Left forelimb (tissue), 1 donor: ENCODE results near the gene CSMD2.

Source experiments
- DNase-seq: peaks from one replicate; pipeline ENCODE4 v3.0.0-alpha.2; 2018; ENCODE audit warnings: low spot score

CSMD2 gene

GRCh38 chr1:33997127-33998036 lies 167.6 kb downstream of the CSMD2 start:
- DNase-seq: no peak

DNA sequence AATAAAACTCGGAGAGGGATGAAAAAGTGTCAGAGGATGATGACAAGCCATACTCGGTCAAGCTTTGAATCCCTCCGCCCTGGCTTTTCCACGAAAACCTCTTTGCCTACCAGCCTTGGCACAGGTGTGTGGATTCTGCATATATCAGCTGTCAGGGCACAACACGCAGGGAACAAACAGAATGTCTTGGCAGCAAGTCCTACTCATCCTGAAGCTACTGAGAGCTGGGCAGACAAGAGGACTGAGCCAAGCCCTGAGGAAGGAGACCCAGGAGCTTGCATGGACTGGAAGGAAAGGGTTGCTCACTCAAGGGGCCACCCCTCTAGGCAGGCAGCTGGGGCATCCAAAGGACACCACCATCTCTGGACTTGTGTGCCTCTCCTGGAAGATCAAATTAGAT lies 168.7 kb downstream of the CSMD2 start:
- DNase-seq: no peak

- DNase-seq: no peak
These were observed 171.7 kb downstream of the CSMD2 start for GRCh38 chr1:33993301-33993700.

GRCh38 chr1:33990281-33990680 lies 174.7 kb downstream of the CSMD2 start:
- DNase-seq: no peak

GRCh38 chr1:33988161-33988560 lies 176.9 kb downstream of the CSMD2 start:
- no peak for DNase-seq

DNA sequence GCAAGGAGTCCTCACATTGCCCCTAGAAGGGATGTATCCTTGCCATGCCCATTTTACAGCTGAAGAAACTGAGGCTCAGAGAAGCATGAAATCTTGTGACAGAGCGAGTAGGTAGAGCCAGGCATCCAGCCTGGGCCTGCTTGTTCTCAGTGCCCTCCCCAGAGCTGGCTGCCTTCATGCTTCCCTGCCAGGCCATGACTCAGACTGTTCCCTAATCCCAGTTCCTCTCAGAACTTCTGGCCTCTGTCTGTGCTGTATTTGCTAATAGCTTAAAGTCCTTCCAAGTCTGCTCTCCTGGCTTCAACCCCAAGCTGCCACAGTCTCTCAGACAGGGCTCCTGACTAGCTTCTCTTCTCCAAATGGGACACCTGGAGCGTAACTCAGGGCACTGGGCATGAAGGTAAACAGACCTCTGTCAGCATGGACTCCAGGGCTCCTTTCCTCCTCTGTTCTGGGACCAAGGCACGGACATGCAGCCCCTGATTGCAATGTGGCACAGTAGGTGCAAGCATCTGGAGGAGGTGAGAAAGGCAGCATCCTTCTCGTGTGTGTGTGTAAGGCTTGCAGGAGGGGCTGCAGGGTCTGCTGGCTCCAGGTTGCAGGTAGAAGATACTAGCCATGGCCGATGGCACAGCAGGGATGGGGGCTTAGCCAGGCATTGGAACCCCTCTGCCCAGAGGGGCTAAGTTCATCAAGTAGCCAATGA lies 178.5 kb downstream of the CSMD2 start:
- DNase-seq: no peak

GRCh38 chr1:33985656-33986055 lies 179.4 kb downstream of the CSMD2 start:
- no peak for DNase-seq

DNA sequence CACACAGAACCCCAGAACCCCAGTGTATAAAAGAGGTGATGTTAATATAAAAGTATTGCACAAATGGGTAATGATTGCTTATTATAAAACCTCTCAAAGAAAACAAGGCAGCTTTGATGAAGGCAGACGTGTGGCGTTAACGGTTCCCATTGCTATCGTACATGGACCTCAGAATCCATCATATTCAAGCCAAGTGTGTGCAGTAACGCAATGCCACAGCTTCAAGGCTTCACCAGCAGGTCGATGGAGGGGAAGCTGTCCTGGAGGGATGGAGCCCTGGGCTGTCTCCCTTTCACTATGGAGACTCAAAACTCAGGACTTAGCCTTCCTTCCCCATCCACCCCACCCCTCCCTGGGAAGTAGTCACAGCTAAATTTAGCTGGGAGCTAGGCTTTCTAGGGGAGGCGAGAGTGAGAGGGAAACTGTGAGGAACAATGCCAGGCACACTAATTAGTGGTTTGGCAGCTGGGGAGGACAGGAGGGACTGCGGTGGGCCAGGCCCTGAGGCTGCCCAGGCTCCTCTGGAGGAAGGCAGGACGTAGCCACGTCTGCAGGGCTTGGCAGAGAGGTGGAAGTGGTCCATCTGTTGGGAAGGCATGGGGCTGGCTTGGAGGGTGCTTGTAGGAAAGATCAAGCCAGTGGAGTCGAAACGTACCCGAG lies 180.0 kb downstream of the CSMD2 start:
- peak; percentile 62 for DNase-seq

- peak; percentile 38 for DNase-seq
These were observed 182.6 kb downstream of the CSMD2 start for GRCh38 chr1:33982419-33982818.

DNA sequence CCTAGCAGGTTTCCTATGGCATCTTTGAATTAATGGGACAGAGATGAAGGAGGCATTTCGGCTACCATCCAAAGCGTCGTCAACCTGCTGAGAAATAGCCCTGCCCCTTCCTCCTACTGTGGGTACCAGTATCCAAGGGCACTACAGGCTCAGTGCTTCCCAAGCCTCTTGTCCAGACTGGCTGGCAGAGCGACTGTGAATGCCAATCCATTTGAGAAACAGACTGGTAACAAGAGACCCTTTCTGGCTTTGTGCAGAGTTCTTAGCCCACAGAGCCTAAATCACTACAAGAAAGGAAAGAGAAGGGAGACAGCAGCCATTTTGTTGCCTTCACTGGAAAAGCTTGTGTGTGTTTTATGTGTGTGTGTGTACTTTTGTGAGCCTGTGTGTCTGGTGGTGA lies 185.7 kb downstream of the CSMD2 start:
- DNase-seq: no peak

GRCh38 chr1:33975961-33976360 lies 189.1 kb downstream of the CSMD2 start:
- DNase-seq: no peak

- no peak for DNase-seq
These were observed 191.1 kb downstream of the CSMD2 start for GRCh38 chr1:33973799-33974545.

DNA sequence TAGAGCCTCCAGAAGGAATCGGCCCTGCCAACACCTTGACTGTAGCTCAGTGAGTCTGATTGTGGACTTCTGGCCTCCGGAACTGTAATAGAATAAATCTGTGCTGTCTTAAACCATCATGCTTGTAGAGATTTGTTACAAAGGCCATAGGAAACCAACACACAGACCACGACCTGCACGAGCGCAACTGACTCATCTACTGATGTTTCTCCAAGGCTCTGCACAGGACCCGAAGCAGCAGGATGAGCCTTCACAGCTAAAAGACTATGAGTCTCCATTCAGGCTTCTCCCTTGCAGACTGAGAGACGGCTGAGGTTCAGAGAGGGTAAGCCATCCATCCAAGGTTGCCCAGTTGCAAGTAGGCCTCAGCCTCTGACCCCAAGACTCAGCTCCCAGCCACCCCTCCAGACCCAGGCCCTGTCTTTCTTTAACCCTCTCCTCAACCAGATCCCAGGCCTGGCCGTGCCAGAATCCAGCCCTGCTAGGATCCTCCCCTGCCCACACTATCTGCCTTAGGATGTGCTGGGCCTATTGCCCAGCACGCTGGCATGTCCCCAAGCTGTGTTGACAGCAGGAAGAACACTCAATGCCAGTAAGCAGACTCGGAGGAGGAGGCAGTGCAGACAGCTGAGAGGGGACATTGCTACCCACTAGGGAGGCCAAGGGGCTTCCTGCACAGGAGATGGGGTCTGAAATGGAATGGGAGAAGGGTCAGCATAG lies 192.2 kb downstream of the CSMD2 start:
- no peak for DNase-seq

- no peak for DNase-seq
These were observed 193.1 kb downstream of the CSMD2 start for GRCh38 chr1:33971913-33972312.

DNA sequence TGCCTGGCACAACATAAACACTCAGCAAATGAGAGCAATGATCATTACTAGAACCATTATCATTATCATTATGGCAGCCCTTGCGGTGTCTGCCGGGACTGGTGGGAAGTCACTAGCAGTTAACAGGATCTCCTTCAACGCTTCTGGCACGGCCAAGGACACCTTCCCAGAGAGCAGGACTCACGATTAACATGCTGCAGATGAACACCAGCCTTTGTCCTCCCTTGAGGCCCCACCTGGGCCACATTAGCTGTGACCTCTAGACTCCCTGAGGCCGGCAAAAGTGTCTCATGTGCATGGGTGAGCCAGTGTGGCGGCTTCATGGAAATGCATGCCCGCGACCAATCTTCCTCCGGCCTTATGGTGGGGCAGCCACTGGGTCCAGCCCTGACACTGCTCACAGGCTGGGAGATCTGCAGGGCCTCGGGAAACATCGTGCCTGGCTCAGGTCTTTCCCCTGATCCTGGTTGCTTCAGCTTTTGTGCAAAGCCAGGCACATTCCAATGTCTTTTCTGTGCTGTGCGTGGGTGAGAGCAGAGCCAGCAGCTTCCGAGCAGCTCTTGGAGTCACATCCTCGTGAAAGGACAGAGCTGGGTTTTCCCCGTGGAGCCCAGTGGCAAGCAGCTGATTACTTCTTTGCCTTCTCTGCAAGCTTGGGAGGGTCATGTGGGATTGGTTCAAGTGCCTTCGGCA lies 193.9 kb downstream of the CSMD2 start:
- no peak for DNase-seq

DNA sequence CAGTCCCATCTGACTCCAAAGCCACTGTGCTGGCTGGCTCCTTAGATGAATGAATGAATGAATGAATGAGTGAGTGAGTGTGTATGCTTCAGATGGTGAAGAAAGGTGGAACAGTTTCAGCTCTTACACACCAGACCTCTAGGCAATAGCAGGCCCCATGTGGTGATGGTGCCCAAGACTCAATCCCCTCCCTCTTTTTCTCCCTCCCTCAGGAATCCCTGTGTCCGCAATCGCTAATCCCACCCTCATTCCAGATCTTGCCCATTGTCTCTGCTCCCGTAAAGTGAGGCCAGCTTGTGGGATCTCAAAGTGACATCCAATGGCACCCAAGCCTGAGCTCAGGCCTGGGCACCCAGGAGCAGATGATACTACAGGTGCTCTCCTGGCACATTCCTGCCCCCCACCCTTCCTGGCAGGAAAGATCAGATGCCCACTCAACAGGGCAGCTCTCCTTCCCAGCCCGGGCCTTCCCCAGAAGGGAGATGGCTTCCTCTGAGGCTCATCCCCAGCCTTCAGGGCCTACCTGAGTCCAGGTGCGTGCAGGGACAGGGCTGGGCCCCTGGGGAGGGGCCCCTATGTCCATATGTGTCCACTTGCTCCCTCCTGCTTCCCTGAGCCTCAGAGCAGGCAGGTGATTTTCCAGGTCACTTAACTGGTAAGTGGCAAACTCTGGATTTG lies 194.7 kb downstream of the CSMD2 start:
- no peak for DNase-seq

DNA sequence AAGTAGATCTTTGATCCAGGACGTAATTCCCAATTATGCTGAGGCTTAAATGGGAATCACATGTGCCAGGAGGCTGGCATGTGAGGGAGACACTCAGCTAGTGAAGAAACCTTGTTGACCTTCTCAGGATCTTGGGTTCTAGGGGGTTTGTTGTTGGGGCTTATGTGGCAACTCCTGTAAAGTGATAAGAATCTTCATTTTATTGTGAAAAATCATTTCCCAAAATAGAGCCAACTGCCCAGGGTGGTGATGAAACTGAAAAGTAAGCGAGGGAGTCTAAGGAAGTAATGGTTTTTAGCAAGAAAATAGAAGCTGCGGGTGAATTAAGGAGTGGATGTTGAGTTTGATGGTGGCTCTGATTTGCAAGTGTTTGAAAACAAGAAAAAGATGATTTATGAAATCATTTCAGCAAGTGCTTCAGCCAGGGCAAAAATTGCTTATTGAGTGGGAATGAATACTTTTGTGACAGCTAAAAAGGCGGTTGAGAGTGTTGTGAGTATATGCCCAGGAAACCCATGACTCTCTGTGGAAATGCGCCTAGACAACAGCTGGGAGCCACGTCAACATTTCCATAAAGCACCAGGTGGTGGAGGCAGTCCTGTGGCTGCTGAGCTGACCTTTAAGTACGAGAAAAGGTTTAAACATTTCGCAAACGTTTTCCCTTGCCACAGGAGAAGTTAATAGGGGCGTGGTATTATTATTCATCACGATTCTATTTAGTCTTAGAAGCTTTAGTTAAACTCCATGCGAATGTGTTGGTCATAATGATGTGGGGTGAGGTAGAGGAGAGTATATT lies 198.5 kb downstream of the CSMD2 start:
- DNase-seq: no peak

DNA sequence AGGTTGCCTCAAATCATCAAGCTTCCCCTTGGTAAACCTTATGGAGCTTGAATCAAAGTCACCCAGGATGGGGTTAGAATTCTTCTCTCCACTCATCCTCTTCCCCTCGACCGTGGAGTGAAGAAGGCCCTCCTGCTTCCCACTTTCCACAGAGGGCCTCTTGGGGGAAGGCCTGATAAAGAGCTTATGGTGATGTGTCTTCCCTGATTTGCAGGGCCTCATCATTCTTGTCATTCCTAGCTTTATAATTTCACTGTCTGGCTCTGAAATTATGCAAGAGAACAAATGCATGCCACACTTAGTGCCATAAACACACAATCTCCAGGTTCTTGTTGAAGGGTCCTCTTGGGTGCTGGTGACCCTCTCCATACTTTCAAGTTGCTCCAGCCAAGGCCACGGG lies 199.9 kb downstream of the CSMD2 start:
- no peak for DNase-seq

GRCh38 chr1:33962061-33962460 lies 203.0 kb downstream of the CSMD2 start:
- no peak for DNase-seq
